Midbrain (tissue), 1 donor: ENCODE results near the gene APLN.

Experiments used
- DNase-seq: peaks from one replicate; lab custom pipeline; 2025; lab: John Stamatoyannopoulos, UW

APLN gene

GRCh38 chrX:129641469-129641868 is 13.3 kb downstream of the APLN start:
- no peak for DNase-seq

GRCh38 chrX:129640737-129641136 is 14.0 kb downstream of the APLN start:
- no peak for DNase-seq

- DNase-seq: no peak
Observed at GRCh38 chrX:129638917-129639316, 15.8 kb downstream of the APLN start.

GRCh38 chrX:129637217-129638109 is 17.3 kb downstream of the APLN start:
- DNase-seq: peak; percentile 83

- no peak for DNase-seq
Observed at GRCh38 chrX:129636175-129636681, 18.5 kb downstream of the APLN start.

GRCh38 chrX:129634541-129634940 is 20.2 kb downstream of the APLN start:
- no peak for DNase-seq

GRCh38 chrX:129632443-129632842 is 22.3 kb downstream of the APLN start:
- DNase-seq: no peak

GRCh38 chrX:129631849-129632248 is 22.9 kb downstream of the APLN start:
- no peak for DNase-seq

GRCh38 chrX:129629837-129630236 is 24.9 kb downstream of the APLN start:
- peak; percentile 38 for DNase-seq

- no peak for DNase-seq
Observed at GRCh38 chrX:129626026-129626425, 28.7 kb downstream of the APLN start.

- no peak for DNase-seq
Observed at GRCh38 chrX:129622757-129623301, 31.9 kb downstream of the APLN start.

- no peak for DNase-seq
Observed at GRCh38 chrX:129618997-129619396, 35.8 kb downstream of the APLN start.

- DNase-seq: no peak
Observed at GRCh38 chrX:129617420-129617819, 37.3 kb downstream of the APLN start.

- no peak for DNase-seq
Observed at GRCh38 chrX:129614481-129615255, 40.1 kb downstream of the APLN start.

- no peak for DNase-seq
Observed at GRCh38 chrX:129613596-129613995, 41.2 kb downstream of the APLN start.

GRCh38 chrX:129612396-129612795 is 42.4 kb downstream of the APLN start:
- no peak for DNase-seq

- no peak for DNase-seq
Observed at GRCh38 chrX:129609395-129609794, 45.4 kb downstream of the APLN start.

- no peak for DNase-seq
Observed at GRCh38 chrX:129608496-129608895, 46.3 kb downstream of the APLN start.

GRCh38 chrX:129606918-129607317 is 47.8 kb downstream of the APLN start:
- DNase-seq: peak; percentile 70

- peak; percentile 71 for DNase-seq
Observed at GRCh38 chrX:129600981-129601424, 53.8 kb downstream of the APLN start.

GRCh38 chrX:129599996-129600395 is 54.8 kb downstream of the APLN start:
- DNase-seq: no peak

GRCh38 chrX:129599499-129599898 is 55.3 kb downstream of the APLN start:
- no peak for DNase-seq
